Fibroblast of lung (primary cell): ENCODE data around the gene PDXK.

Experiments
- CTCF ChIP-seq, 2 donors: IDR thresholded peaks in 1 of 2; conservative IDR thresholded peaks in 1 of 2; 1 replicate in 1 of 2; 2 replicates in 1 of 2; pipeline ENCODE4 v1.5.1; 2011 to 2012; ENCODE audit warnings: low read length in 2 of 2, control low read depth in 1 of 2, inconsistent platforms in 1 of 2, low read depth in 1 of 2, mild to moderate bottlenecking in 1 of 2
- EZH2 ChIP-seq: IDR thresholded peaks from 2 replicates; pipeline ENCODE4 v1.5.1; 2012; ENCODE audit warnings: low read length, control low read depth, mild to moderate bottlenecking; ENCODE audit errors: missing control alignments

- no peak for TF ChIP-seq CTCF (conservative IDR thresholded peaks at IDR 0.05 in 1 of 2, IDR thresholded peaks at IDR 0.05 in 1 of 2; ENCODE audit: low read depth in 1 of 2, low read length in 2 of 2)
- no peak for TF ChIP-seq EZH2
Measured at GRCh38 chr21:43744725-43745124, 25.8 kb downstream of the PDXK start.
